ENCODE measurements around the gene CDC45.
"Not testable (repeated sequence)": the region's sequence is repeated elsewhere in the genome, so short reads cannot be mapped to it uniquely, and the experiment has no call there.

Gene CDC45

DNA sequence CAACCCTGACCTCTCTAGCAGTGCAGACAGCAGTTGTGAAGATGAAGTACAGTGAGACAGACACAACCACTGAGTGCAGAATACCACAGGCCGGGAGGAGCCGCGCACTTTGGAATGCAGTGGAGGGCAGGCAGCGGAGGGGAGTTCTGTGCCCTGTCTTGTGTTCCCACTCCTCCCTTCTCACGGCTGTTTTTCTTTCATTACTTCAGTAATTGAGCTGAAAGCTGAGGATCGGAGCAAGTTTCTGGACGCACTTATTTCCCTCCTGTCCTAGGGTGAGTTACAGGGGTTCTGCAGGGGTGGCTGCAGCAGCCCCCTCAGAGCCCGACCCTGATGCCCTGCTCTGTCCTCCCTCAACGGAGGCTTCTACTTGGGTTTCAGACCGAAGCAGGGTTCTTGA lies 38.9 kb downstream of the CDC45 start:
- no peak for DNase-seq

- DNase-seq: no peak
Measured at GRCh38 chr22:19519041-19519926, 39.6 kb downstream of the CDC45 start.

- no peak for DNase-seq
Measured at GRCh38 chr22:19520007-19520406, 40.3 kb downstream of the CDC45 start.

- no peak for DNase-seq
Measured at GRCh38 chr22:19520566-19521305, 41.0 kb downstream of the CDC45 start.

DNA sequence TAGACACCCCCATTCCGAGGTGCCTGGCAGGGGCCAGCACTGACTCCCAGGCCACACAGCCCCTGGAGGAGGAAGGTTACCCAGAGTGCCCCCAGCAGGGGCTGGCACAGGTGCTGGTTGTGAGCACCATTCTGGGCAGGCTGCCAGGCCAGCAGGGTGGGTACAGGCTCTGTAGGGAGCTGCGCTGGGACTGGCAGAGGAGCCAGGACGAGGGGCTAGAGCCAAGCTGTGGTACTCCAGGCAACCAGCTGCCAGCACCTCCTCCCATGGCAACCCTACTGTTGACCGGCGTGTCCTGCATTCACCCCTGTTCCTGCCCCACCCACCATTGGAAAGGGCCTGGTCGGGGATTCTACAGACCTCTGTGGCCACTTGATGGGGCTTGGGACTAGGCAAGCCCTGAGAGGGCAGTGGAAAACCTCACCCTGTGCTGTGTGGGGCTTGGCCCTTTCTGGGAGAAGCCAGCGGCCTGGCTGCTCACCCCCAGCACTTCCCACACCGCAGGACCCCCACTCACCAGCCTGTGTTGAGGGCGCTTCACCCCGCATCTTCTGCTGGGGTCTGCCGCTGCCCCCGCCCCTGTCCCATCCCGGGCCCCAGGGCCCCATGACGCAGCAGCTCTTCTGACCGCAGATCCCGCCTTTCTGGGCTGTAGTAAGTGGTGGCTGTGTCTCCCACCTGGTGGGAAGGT lies 42.6 kb downstream of the CDC45 start:
- DNase-seq: peak; percentile 51

- DNase-seq: no peak
Measured at GRCh38 chr22:19522881-19523239, 43.1 kb downstream of the CDC45 start.

DNA sequence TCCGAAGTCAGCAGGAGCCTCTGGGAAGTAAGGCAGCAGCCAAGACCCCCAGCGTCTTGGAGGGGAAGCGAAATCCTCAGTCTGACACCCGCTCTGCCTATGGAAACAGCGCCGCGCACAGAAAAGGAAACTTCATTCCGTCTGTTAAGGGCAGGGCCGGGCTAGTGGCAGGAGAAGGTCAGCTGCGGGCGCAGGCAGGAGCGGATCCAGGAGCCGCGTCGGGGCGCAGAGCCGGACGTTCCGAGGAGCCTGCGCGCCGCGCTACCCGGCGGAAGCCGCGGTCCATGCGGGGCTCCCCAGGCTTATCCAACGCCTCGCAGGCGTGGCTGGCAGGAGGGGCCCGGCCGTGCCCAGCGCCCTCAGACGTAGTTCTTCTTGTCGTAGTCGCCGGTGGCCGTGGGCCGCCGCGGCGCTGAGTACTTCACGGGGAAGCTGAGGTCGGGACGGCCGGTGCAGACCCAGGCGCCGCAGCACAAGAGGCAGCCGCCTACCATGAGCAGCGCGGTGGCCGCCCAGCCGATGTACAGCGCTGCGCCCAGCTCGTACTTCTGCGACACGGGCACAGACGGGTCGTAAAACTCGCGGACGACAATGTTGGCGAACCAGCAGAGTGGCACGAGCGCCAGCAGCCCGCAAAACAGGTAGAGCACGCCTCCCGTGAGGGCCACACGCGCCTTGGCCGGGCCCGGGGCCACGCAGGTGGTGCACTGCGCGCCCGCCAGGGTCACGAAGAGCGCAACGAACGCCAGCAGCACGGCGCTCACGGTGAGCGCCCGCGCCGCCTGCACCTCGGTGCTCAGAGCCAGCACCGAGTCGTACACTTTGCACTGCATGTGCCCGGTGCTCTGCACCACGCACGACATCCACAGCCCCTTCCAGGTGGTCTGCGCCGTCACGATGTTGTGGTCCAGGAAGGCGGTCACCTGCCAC lies 43.8 kb downstream of the CDC45 start:
- DNase-seq: no peak

- DNase-seq: no peak
Measured at GRCh38 chr22:19524170-19525115, 44.7 kb downstream of the CDC45 start, which contains the start of gene CLDN5. Gene CLDN5, minus strand, starts transcription at chr22:19524410. Its CDS starts 155 bp downstream, at chr22:19524255.

DNA sequence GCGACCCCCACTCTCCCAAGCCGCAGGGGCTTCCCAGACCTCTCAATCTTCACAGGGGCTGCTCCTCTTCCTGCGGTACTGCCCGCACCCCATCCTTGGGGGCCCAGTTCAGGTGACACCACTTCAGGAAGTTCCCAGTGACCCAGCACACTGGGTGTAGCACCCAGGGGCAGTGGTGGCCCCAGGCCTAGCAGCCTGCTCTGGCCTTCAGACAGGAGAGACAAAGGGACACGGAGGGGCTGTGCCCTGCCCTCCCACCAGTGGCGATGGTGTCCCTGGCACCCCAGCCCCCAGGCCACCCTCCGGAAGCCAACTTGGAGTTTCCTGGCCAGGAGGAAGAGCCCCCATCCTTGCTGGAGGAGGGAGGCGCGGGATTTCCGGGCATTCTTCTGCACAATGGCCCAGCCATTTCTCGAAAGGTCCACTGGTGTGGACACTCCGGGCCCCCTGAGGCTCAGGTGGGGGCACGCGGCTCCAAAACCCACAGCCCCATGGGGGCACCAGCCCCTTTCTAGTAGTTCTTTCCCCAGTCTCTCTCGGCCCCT lies 45.5 kb downstream of the CDC45 start:
- DNase-seq: no peak

DNA sequence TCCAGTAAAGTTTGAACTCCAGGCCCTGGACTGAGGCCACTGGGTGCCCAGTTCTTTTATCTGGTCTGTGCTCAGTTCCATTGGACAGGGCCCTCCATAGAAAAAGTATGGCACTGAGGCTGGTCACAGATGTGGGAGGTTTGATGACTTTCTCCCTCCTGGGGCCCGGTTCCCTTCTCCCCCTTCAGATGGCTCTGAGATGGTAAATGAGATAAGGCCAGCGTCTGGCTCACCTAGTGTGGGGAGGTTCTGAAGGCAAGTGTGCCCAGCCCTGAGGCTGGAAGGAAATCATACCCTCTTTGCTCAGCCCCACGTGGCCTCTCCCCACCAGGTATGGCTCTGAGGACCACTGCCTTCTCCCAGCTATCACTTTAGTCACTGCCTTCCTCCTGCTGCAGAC lies 45.9 kb downstream of the CDC45 start:
- no peak for DNase-seq

DNA sequence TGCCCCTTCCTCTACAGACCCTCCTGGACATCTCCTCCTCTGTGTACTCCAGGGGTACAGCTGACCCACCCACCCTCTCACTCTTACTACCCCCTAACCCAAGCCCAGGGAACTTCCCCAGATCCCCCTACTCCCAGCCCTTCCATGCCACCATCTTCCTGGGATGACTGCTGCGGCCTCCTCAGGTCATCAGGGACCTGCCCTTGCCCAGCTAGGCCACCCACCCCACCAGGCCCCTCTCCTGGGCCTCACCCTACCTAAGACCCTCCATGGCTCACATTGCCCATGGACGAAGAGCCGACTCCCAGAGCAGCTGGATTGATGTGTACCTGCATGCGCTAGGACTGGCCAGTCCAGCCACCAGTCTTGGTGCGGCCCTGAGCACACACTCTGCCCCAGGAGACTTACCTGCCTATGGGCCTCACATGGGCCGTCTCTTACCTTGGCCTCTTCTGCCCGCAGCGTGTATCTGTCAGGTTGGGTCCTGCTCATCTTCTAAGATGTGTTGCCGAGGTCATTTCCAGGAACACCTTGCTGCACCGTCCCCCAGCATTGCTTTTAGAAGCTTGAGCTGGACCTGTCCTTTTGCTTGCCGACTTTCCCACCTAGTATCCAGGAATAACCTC lies 46.5 kb downstream of the CDC45 start:
- no peak for DNase-seq

GRCh38 chr22:19526702-19527111 lies 47.0 kb downstream of the CDC45 start:
- DNase-seq: no peak

- DNase-seq: no peak
Measured at GRCh38 chr22:19527321-19527721, 47.6 kb downstream of the CDC45 start.

GRCh38 chr22:19527861-19528417 lies 48.2 kb downstream of the CDC45 start:
- DNase-seq: no peak

GRCh38 chr22:19529811-19530210 lies 50.1 kb downstream of the CDC45 start:
- no peak for DNase-seq

- DNase-seq: no peak
Measured at GRCh38 chr22:19530751-19531150, 51.0 kb downstream of the CDC45 start.

DNA sequence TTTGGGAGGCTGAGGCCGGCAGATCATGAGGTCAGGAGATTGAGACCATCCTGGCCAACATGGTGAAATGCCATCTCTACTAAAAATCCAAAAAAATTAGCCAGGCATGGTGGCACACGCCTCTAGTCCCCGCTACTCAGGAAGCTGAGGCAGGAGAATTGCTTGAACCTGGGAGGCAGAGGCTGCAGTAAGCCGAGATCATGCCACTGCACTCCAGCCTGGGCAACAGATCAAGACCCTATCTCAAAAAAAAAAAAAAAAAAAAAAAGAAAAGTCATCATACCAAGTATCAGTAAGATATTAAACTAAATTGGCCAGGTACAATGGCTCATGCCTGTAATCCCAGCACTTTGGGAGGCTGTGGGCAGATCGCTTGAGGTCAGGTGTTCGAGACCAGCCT lies 51.6 kb downstream of the CDC45 start:
- DNase-seq: not testable (repeated sequence)

GRCh38 chr22:19533049-19533626 lies 53.4 kb downstream of the CDC45 start:
- DNase-seq: no peak

DNA sequence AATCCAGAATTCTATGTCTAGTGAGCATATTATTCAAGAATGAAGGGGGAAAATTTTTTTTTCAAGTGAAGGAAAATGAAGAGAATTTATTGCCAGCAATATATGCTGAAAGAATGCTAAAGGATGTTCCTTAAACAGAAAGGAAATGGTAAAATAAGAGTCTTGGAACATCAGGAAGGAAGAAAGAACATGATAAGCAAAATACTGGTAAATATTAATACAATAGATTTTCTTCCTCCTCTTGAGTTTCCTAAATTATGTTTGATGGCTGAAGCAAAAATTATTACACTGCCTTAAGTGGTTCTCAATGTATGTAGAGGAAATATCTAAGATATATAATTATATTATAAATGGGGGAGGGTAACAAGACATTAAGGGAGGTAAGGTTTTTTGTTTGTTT lies 54.1 kb downstream of the CDC45 start:
- no peak for DNase-seq

DNA sequence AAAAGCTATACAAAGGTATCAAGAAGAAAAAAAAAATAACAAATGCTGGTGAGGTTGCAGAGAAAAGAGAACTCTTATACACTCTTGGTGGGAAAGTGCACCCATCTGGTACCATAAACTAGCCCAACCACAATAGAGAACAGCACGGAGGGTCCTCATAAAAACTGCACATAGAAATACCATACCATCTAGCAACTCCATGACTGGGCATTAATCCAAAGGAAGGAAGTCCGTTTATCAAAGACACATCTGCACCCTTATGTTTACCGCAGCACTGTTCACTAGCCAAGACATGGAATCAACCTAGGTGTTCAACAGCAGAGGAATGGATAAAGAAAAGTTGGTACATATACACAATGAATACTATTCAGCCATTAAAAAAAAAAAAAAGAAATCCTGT lies 55.3 kb downstream of the CDC45 start:
- DNase-seq: no peak
